Measurements from ENCODE around the gene ZFX.
"Not testable (repeated sequence)": the region's sequence is repeated elsewhere in the genome, so short reads cannot be mapped to it uniquely, and the experiment has no call there.

ZFX gene

DNA sequence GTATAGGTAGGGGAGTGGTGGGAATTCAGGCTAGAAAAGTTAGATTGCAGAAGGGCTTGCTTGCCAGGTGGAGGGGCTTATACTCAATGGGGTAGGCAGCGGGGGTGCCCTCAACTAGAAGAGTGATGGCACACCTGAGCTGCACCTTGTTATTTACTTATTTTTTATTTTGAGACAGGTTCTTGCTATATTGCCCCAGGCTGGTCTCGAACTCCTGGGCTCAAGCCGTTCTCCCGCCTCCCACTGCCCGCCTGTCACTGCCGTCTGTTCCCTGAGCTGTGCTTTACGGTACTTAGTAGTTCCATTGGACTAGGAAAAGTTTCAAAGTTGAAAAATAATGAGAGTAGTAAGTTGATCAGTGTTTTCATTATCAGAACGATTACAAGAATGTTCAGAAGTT is 2.0 kb downstream of the ZFX start:
- DNase-seq (ENCODE audit: low spot score) = no peak

DNA sequence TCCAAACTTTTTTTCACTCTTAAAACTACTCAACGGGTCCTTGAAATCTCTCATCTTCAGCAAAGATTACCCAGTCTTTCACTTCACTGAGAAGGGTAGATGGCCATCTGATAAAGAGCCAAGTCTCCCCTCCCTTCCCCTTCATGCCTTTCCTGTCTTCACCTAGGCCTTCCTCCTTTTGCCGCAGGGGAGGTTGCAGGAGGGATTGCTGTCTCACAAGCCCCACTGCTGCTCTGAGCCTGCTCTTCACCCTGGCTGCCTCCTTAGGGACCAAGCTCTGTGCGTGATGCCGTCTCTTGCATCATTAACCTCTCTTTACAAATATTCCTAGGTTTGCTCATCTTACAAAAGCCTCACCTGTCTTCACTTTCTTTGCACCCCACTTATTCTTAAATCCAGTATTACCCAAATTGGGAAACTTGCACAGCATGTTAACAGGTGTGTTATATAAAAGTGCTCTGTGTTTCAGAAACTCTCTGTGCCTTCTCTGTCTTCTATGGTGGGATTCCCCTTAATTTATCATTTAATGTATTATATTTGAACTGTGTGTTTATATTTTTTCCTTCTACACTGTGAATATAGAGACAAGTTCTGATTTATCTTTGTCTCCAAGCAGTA is 3.8 kb downstream of the ZFX start:
- DNase-seq (ENCODE audit: low spot score) = no peak

DNA sequence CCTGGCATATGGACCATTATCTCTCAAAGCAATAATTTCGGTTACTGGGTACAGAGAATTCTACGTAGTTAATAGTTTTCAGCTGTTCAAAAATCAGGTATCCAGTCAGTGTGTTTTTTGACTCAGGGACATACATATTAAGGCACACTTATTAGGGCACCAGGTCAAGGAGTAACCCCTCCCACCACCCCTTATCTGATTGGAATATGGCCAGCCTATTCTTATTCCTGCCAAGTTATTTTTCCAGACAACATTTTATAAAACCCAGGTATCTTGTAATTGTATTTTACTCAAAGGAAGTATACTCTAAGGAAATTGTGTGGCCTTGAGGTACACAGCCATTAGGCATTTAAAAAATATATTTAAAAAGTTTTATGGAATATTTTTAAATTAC is 4.3 kb downstream of the ZFX start:
- DNase-seq (ENCODE audit: low spot score) = no peak

DNA sequence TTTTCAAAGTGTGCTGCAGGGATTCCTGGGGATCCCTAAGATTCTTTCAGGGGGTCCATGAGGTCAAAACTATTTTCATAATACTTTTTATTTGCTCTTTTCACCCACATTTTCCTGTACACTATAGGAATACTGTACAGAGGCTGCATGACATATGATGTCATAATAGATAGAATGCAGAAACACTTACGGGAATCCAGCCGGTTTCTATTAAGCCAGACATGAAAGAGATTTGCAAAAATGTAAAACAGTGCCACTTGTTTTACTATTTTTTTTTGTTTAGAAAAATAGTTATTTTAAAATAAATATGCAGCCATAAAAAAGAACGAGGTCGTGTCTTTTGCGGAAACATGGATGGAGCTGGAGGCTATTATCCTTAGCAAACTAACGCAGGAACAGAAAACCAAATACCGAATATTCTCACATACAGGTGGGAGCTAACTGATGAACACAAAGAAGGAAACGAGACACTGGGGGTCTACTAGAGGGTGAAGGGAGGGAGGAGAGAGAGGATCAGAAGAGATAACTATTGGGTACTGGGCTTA is 5.0 kb downstream of the ZFX start:
- DNase-seq (ENCODE audit: low spot score) = no peak

DNA sequence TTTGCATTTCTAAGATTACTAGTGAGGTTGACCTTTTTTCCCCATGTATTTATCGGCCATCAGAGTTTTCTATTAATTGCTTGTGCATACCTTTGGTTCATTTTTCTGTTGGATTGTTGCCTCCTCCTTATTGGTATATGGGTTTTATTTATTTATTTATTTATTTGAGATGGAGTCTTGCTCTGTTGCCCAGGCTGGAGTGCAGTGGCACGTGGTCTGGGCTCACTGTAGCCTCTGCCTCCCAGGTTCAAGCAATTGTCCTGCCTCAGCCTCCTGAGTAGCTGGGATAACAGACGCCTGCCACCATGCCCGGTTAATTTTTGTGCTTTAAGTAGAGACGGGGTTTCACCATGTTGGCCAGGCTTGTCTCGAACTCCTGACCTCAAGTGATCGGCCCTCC is 6.2 kb downstream of the ZFX start:
- not testable (repeated sequence) for DNase-seq (ENCODE audit: low spot score)

DNA sequence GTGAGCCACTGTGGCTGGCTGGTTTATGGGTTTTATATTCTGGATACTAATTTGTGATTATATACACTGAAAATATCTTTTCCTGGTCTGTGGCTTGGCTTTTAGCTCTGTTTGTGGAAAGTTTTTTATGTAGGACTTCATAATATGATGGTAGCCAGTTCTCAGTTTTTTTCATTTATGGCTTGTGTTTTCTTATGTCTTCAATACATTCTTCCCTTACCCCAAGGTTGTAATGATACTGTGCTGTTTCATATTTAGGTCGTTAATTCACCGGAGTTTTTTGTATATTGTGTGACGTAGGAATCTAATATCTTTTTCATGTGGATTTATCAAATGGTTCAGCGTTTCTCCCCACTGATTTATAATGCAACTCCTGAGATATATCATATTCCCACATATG is 6.6 kb downstream of the ZFX start:
- no peak for DNase-seq (ENCODE audit: low spot score)

DNA sequence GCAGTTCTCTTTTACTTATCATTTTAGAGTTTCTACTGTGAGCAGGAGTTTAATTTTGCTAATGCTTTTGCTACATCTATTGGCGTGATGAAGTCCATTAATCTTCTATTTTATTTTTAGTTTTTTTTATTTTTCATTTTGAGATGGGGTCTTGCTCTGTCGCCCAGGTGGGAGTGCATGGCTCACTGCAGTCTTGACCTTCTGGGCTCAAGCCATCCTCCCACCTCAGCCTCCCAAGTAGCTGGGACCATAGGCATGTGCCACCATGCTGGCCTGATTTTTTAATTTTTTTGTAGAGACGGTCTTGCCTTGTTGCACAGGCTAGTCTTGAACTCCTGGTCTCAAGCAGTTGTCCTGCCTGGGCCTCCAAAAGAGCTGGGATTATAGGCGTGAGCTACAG is 9.4 kb downstream of the ZFX start:
- DNase-seq (ENCODE audit: low spot score) = no peak

DNA sequence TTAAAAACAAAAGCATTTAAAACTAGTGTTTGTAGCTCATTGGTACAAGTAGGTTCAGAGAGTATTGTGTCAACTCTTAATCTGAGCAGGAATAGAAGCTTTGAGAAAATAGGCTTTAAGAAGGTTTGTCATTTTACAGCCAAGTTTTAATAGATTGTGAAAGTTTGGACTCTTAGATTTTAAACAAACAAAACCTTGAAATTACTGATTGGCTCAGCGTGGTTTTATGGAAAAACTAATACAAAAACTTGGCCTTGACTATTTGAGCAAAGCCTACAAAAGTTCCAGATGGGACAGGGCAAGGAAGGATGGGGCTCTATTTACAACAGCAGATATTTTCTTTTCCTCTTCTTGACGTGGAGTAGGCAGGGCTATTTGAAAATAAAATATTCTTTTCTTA is 16.5 kb downstream of the ZFX start:
- no peak for DNase-seq (ENCODE audit: low spot score)

DNA sequence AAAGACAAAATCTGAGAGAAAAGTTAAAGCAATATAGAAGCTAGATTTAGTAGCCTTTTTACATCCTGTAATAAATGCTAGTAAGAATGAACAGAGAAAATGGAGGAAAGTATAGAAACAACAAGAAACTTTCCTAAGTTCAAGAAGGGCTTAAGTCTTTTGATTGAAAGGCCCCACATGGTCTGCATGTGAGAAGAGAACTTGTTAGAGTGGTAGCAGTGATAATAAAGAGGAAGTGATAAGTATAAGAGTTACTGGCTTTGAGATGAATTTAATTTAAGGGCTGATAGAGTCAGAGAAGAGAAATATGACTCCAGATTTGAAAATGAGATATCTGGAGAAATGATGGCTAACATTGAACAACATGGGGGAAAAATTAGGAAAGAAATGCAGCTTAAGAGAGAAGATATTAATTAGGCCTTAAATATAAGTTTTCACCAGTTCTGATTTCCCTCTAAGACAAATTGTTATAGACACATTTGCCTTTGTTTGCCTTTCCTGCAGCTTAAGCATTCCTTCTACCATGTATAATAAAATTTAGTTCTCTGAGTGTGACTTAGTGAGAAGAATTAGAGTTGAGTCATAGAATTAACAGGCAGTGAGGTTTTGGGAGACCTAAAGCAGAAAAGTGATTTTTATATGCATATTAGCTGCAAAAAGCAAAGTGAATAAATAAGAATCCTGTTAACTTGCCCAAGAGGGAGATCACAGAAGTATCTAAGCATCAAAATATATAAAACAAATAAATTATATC is 18.4 kb downstream of the ZFX start:
- DNase-seq (ENCODE audit: low spot score) = no peak

DNA sequence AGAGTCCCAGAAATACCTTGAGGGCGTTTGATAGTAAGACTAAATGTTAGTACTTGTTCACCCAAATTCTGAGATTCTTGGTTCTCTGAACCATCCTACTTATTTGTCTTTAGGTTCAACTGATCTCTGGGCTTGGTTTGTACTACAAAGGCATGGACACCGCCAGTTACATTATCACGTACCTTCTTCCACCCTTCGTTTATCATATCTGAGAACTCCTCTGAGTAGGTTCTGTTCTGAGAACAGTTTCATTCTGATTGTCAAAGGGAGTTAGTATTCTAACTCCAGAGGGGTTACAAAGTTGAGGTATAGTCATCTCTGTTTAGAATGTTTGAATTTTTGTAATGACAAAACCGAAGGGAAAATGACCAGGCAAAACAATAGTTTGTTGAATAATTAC is 19.3 kb downstream of the ZFX start:
- DNase-seq (ENCODE audit: low spot score) = no peak

DNA sequence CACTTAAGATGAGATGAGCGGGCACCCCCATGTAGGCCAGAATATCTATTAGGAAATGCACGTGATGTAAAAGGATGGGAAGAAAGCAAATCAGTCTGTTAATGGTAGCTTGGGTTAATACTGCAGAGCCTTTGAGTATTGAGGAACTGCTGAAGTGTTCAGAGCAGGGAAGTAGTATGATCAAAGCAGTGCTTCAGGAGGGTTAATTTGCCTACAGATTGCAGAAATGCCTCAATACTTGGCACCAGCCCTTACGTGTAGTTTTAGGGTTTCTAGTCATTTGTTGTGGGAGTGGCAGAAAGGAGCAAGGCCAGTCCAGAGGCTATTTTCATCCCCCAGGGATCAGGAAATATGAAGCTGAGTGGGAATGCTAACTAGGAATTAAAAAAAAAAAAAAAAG is 19.7 kb downstream of the ZFX start:
- peak; percentile 9 for DNase-seq (ENCODE audit: low spot score)

DNA sequence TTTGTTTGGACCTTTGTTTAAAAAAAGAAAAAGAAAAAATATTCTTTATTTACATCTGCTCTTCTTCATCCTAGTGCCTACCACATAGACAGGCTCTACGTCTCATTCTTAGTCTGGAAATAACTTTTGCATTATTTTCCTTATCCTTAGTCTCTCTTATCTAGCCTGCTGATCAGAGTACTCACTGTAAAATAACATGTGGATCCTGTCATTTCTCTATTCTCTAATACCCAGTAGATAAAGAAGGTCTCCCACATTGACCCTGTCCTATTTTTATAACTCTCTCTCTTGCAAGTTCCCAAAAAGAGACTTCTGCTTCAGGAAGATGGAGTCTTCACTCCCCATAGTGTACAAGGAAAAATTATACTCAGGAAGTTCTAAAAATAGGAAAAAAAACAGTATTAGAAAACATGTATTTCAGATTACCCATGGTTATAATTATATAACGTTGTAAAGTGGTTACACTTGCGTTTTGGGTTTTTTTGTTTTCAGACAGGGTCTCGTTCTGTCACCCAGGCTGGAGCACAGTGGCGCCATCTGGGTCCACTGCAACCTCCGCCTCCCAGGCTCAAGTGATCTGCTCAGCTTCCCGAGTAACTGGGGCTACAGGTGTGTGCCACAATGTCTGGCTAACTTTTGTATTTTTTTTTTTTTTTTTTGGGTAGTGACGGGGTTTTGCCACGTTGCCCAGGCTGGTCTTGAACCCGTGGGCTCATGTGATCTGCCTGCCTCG is 23.8 kb downstream of the ZFX start:
- no peak for DNase-seq (ENCODE audit: low spot score)

DNA sequence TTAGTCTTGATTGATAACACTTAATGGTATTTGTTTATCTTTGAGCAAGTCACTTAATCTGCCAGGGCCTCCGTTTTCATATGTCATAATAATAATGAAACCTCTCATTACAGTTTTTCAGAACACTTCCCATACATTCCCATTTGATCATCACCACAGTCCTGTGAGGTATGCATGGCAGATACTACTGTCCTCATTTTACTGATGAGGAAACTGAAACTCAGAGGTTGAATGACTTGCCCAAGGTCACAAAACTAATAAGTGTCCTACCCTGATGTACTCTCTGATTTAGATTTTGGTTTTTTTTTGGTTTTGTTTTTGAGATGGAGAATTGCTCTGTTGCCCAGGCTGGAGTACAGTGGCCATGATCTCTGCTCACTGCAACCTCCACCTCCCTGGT is 25.7 kb downstream of the ZFX start:
- no peak for DNase-seq (ENCODE audit: low spot score)

DNA sequence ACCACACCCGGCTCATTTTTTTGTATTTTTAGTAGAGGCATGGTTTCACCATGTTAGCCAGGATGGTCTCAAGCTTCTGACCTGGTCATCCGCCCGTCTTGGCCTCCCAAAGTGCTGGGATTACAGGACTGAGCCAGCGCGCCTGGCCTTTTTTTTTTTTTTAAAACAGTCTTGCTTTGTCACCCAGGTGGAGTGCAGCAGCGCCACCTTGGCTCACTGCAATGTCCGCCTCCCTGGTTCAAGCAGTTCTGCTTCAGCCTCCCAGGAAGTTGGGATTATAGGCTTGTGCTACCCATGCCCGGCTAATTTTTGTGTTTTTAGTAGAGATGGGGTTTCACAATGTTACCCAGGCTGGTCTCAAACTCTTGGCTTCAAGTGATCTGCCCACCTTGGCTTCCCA is 28.9 kb downstream of the ZFX start:
- DNase-seq (ENCODE audit: low spot score) = no peak

DNA sequence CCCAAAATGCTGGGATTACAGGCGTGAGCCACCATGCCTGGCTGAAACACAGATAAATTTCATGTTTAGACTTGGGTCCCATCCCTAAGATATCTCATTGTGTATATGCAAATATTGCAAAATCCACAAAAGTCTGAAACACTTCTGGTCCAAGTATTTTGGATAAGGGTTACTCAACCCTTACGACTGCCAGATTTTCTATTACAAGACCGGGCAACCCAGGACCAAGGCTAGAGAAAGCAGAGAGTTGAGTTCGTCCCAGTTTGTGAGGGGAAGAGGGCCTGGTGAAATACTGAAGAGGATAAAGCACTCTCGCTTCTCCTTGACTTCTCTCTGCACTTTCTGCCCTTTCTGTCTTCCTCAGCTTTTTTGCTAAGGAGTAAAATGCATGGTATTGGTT is 34.5 kb downstream of the ZFX start:
- no peak for DNase-seq (ENCODE audit: low spot score)

DNA sequence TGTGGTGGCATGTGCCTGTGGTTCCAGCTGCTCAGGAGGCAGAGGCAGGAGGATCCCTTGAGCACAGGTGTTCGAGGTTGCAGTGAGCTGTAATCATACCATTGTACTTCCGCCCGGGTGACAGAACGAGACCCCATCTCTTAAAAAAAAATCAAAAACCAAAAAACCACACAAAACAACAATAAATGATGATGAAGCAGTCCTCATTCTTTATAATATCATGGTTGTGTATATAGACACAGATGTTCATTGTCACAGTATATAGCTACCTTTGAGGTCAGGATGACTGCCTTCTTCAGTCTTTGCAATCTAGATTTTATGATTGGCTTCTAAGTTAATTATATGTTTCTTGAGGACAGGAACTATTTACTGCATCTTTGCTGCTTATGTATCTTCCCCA is 37.0 kb downstream of the ZFX start:
- no peak for DNase-seq (ENCODE audit: low spot score)

DNA sequence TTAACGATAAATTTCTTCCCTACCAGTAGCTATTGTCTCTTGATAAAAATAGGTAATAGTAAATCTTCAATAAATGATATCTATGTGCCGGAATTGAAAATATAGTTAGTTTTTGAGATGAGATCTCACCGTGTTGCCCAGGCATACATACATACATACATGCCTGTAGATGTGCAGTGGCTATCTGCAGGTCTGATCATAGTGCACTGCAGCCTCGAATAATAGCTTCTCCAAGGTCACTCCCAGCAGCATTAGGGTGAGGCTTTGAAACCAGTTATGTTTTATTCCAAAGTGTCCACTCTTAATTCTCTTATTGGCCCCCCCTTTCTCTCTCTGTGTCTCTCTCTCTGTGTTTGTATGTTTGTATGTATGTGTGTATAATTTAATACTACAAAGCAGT is 37.5 kb downstream of the ZFX start:
- no peak for DNase-seq (ENCODE audit: low spot score)

DNA sequence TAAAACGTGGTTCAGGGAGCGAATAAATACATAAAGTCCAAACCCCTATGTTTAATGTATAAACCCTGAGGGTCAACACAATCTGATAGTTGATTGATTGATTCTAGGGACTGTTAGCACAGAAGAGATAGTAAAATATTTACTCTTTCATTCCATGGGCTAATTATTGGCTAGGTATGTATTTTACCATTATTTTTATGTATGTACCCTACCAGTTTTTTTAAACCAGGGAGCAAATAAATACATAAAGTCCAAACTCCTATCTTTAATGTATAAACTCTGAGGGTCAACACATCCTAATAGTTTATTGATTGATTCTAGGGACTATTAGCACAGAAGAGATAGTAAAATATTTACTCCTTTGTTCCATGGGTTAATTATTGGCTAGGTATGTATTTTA is 40.0 kb downstream of the ZFX start:
- no peak for DNase-seq (ENCODE audit: low spot score)

DNA sequence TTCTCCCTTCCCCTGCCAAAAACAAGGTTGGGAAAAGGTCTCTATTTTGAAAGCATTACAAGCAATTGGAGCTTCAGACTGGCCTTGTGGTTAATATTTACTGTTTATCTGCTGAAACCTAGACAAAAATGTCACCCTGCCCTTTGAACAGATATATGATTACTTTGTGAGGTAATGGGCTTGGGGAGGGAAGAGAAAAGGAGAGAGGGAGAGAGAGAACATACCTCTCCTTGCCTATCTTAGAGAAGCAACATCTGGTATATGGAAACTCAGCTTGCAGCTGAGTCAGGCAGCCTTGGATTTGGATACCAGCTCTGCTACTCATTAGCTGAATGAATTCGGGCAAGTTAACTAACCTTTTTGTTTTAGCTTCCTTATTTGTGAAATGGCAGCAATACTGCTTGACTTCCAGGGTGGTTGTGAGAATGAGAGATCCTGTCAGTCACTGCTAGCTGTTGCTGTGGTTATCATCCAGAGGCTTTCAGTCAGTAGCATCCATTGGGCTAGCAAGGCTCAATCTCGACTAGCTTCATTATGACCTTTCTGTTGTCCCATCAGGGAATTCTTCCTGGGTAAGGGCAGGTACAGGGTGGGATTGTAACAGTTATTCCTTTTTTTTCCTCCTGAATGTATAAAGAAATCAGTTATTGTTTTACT is 41.1 kb downstream of the ZFX start:
- DNase-seq (ENCODE audit: low spot score) = peak; percentile 27

DNA sequence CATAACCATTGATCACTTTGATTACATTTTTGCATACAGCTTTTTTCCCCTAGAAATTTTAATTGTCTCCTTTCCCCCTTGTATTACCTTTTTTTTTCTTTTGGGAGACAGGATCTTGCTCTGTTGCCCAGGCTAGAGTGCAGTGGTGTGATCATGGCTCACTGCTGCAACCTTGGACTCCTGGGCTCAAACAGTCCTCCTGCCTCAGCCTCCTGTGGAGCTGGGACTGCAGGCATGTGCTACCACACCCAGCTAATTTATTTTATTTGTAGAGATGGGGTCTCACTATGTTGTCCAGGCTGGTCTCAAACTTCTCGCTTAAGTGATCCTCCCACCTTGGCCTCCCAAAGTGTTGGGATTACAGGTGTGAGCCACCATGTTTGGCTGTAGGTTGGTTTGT is 47.0 kb downstream of the ZFX start:
- no peak for DNase-seq (ENCODE audit: low spot score)

DNA sequence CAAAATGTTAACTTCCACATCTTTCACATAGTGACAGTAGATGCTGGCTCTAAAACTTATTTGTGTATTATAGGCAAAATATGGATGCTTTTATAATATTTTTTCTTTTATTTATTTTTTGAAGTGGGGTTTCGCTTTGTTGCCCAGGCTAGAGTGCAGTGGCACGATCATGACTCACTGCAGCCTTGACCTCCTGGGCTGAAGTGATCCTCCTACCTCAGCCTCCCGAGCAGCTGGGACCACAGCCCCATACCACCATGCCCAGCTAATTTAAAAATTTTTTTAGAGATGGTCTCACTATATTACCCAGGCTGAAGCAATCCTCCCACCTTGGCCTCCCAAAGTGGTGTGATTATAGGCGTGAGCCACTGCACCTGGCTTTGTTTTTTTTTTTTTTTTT is 48.6 kb downstream of the ZFX start:
- no peak for DNase-seq (ENCODE audit: low spot score)

DNA sequence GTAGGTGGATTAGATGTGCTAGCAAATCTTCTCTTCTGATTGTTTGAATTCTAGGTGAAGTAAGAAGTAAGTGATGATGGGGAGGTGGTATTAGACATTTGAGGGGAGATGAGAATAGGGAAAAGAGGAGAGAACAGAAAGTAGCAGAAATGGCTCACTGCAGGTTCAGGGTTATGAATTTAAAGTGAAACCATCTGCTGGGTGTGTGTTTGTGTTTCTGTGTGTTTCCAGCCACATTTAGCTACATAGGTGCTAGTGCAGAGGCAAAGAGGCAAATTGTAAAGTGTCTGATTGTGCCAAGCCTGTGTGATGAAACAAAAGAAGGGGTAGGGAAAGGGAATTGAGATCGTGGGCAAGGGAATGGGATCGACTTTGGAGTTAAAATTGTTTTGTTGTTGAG is 50.6 kb downstream of the ZFX start:
- no peak for DNase-seq (ENCODE audit: low spot score)

DNA sequence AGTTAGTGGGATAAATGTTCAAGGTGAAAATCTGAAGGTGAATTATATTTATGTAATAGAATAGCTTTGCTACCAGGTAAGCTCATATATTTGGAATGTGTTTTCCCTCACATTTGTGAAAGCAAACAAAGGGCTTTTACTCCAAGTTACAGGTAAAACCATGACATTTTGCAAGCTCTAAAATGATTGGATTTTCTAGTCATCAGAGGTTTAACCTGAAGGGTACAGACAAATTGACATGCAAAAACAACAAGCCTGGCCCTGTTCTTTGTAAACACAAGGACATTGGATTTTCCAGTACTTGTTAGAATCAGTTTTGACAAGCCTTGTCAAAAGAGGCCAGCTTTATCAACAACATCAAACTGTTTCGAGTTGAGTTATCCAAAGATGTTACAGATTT is 51.7 kb downstream of the ZFX start:
- no peak for DNase-seq (ENCODE audit: low spot score)

Data from AG20443 (cell line).